ES-I3 (cell line): ENCODE data around the gene QSOX2.

Experiments
- H3K36me3 ChIP-seq: 2 replicates; pipeline ENCODE4 v1.6.1; 2013; ENCODE audit warnings: mild to moderate bottlenecking, low read length, control low read depth, moderate library complexity; ENCODE audit not compliant: insufficient read depth
- H3K4me1 ChIP-seq: 2 replicates; pipeline ENCODE4 v1.6.1; 2013; ENCODE audit warnings: mild to moderate bottlenecking, control low read depth, low read length; ENCODE audit not compliant: insufficient read depth
- H3K9ac ChIP-seq: 2 replicates; pipeline ENCODE4 v1.6.1; 2013; ENCODE audit warnings: low read depth, mild to moderate bottlenecking, low read length, moderate library complexity
- H3K9me3 ChIP-seq: 2 replicates; pipeline ENCODE4 v1.6.1; 2013; ENCODE audit warnings: mild to moderate bottlenecking, low read length, moderate library complexity; ENCODE audit not compliant: control insufficient read depth, insufficient read depth

QSOX2 gene

GRCh38 chr9:136254381-136255165 lies 9.0 kb upstream of the QSOX2 start:
- no peaks in the 10 kb centered on the region for H3K9me3 ChIP-seq
- H3K9ac ChIP-seq = no peak overlapping the region
- H3K36me3 ChIP-seq = no peaks in the 10 kb centered on the region
- peaks cover 3% of the 10 kb centered on the region; the same call in 1 of the 2 replicates for H3K4me1 ChIP-seq

GRCh38 chr9:136253246-136254130 lies 7.9 kb upstream of the QSOX2 start:
- Histone ChIP-seq H3K9ac (no peak overlapping the region), H3K36me3 (no peaks in the 10 kb centered on the region), H3K9me3 (no peaks in the 10 kb centered on the region), H3K4me1 (no peaks in the 10 kb centered on the region; the same call in 1 of the 2 replicates)

- Histone ChIP-seq H3K4me1 (peaks cover 3% of the 10 kb centered on the region; the same call in 1 of the 2 replicates), H3K9me3 (no peaks in the 10 kb centered on the region), H3K36me3 (no peaks in the 10 kb centered on the region), H3K9ac (no peak overlapping the region)
These were observed 7.2 kb upstream of the QSOX2 start for GRCh38 chr9:136252846-136253245.

GRCh38 chr9:136252281-136252680 lies 6.7 kb upstream of the QSOX2 start:
- peaks cover 6% of the 10 kb centered on the region; the same call in 1 of the 2 replicates for H3K4me1 ChIP-seq
- H3K9ac ChIP-seq = no peak overlapping the region
- no peaks in the 10 kb centered on the region for H3K36me3 ChIP-seq
- H3K9me3 ChIP-seq = no peaks in the 10 kb centered on the region

- H3K36me3 ChIP-seq = no peaks in the 10 kb centered on the region
- H3K9me3 ChIP-seq = no peaks in the 10 kb centered on the region
- H3K4me1 ChIP-seq = peaks cover 6% of the 10 kb centered on the region; the same call in 1 of the 2 replicates
- no peak overlapping the region for H3K9ac ChIP-seq
These were observed 5.9 kb upstream of the QSOX2 start for GRCh38 chr9:136251264-136252115.

- no peaks in the 10 kb centered on the region for H3K9me3 ChIP-seq
- no peak overlapping the region for H3K9ac ChIP-seq
- H3K36me3 ChIP-seq = no peaks in the 10 kb centered on the region
- peaks cover 6% of the 10 kb centered on the region; the same call in 1 of the 2 replicates for H3K4me1 ChIP-seq
These were observed 5.1 kb upstream of the QSOX2 start for GRCh38 chr9:136250676-136251075.

- Histone ChIP-seq H3K36me3 (no peaks in the 10 kb centered on the region), H3K9me3 (no peaks in the 10 kb centered on the region), H3K9ac (no peak overlapping the region), H3K4me1 (peaks cover 6% of the 10 kb centered on the region; the same call in 1 of the 2 replicates)
These were observed 4.4 kb upstream of the QSOX2 start for GRCh38 chr9:136249877-136250559.

GRCh38 chr9:136248951-136249876 lies 3.6 kb upstream of the QSOX2 start:
- no peaks in the 10 kb centered on the region for H3K36me3 ChIP-seq
- H3K9me3 ChIP-seq = no peaks in the 10 kb centered on the region
- H3K4me1 ChIP-seq = peaks cover 11% of the 10 kb centered on the region
- no peak overlapping the region for H3K9ac ChIP-seq

- Histone ChIP-seq H3K4me1 (peaks cover 22% of the 10 kb centered on the region), H3K9ac (no peak overlapping the region), H3K9me3 (no peaks in the 10 kb centered on the region), H3K36me3 (no peaks in the 10 kb centered on the region)
These were observed 2.5 kb upstream of the QSOX2 start for GRCh38 chr9:136247947-136248637.

GRCh38 chr9:136247551-136247916 lies 1.9 kb upstream of the QSOX2 start:
- Histone ChIP-seq H3K36me3 (no peaks in the 10 kb centered on the region), H3K9ac (no peak overlapping the region), H3K9me3 (no peaks in the 10 kb centered on the region), H3K4me1 (peaks cover 22% of the 10 kb centered on the region)

GRCh38 chr9:136246849-136247550 lies 1.4 kb upstream of the QSOX2 start:
- H3K4me1 ChIP-seq = peaks cover 22% of the 10 kb centered on the region
- no peaks in the 10 kb centered on the region for H3K9me3 ChIP-seq
- no peak overlapping the region for H3K9ac ChIP-seq
- H3K36me3 ChIP-seq = no peaks in the 10 kb centered on the region

GRCh38 chr9:136244969-136245218 lies 718 bp downstream of the QSOX2 start:
- H3K9me3 ChIP-seq = no peaks in the 10 kb centered on the region
- H3K9ac ChIP-seq = peak overlapping the region; percentile 60
- peaks cover 22% of the 10 kb centered on the region for H3K4me1 ChIP-seq
- no peaks in the 10 kb centered on the region for H3K36me3 ChIP-seq
